H9 (cell line): ENCODE data around the gene LAX1. TPM values are rescaled to one million over a fixed set of nuclear protein-coding genes. Genes with fewer than 3 reads are reported as not detected.

Experiments used
- DNase-seq: peaks from one replicate; pipeline ENCODE4 v3.0.0-alpha.2; 2017
- H2AFZ ChIP-seq: one replicate; pipeline ENCODE4 v1.6.1; 2013; ENCODE audit warnings: mild to moderate bottlenecking, low read length, control low read depth, moderate library complexity
- H2AK5ac ChIP-seq: 2 replicates; pipeline ENCODE4 v1.6.1; 2013; ENCODE audit warnings: low read length, control low read depth, mixed read lengths; ENCODE audit not compliant: insufficient read length
- H2BK120ac ChIP-seq: one replicate; pipeline ENCODE4 v1.6.1; 2013; ENCODE audit warnings: low read depth, mild to moderate bottlenecking, low read length, control low read depth, inconsistent platforms; ENCODE audit not compliant: poor library complexity, severe bottlenecking
- H2BK12ac ChIP-seq: 2 replicates; pipeline ENCODE4 v1.6.1; 2013; ENCODE audit warnings: low read length, control low read depth, mixed read lengths, low read depth; ENCODE audit not compliant: insufficient read length
- H2BK15ac ChIP-seq: 2 replicates; pipeline ENCODE4 v1.6.1; 2013; ENCODE audit warnings: low read depth, low read length, control low read depth
- H2BK20ac ChIP-seq: one replicate; pipeline ENCODE4 v1.6.1; 2013; ENCODE audit warnings: low read depth, mild to moderate bottlenecking, low read length, control low read depth, inconsistent platforms; ENCODE audit not compliant: poor library complexity, severe bottlenecking
- H2BK5ac ChIP-seq: 2 replicates; pipeline ENCODE4 v1.6.1; 2013; ENCODE audit warnings: low read length, control low read depth, mixed read lengths; ENCODE audit not compliant: insufficient read length
- H3K14ac ChIP-seq: 2 replicates; pipeline ENCODE4 v1.6.1; 2013; ENCODE audit warnings: low read length, control low read depth; ENCODE audit not compliant: insufficient read depth
- H3K18ac ChIP-seq: 2 replicates; pipeline ENCODE4 v1.6.1; 2013; ENCODE audit warnings: low read depth, mild to moderate bottlenecking, mixed read lengths, low read length, control low read depth; ENCODE audit not compliant: insufficient read length
- H3K23ac ChIP-seq: 2 replicates; pipeline ENCODE4 v1.6.1; 2013; ENCODE audit warnings: low read length, control low read depth, mixed read lengths, low read depth; ENCODE audit not compliant: insufficient read length
- H3K23me2 ChIP-seq: 2 replicates; pipeline ENCODE4 v1.6.1; 2013; ENCODE audit warnings: low read depth, mild to moderate bottlenecking, mixed read lengths, low read length, control low read depth; ENCODE audit not compliant: insufficient read length, poor library complexity, severe bottlenecking
- H3K27ac ChIP-seq: 2 replicates; pipeline ENCODE4 v1.5.1; 2013; ENCODE audit warnings: low read length, control low read depth, mixed read lengths, low read depth; ENCODE audit not compliant: insufficient read length
- H3K27me3 ChIP-seq: 2 replicates; pipeline ENCODE4 v1.6.1; 2013; ENCODE audit warnings: low read length, control low read depth, inconsistent platforms; ENCODE audit not compliant: insufficient read depth
- H3K4ac ChIP-seq: 2 replicates; pipeline ENCODE4 v1.6.1; 2013; ENCODE audit warnings: low read depth, mild to moderate bottlenecking, control low read depth, inconsistent platforms, low read length, moderate library complexity
- H3K4me1 ChIP-seq: 2 replicates; pipeline ENCODE4 v1.6.1; 2013; ENCODE audit warnings: low read length, control low read depth, inconsistent platforms; ENCODE audit not compliant: insufficient read depth
- H3K4me2 ChIP-seq: 2 replicates; pipeline ENCODE4 v1.6.1; 2013; ENCODE audit warnings: low read length, control low read depth, mixed read lengths; ENCODE audit not compliant: insufficient read length, insufficient read depth
- H3K56ac ChIP-seq: 2 replicates; pipeline ENCODE4 v1.6.1; 2013; ENCODE audit warnings: low read depth, mild to moderate bottlenecking, mixed read lengths, low read length, control low read depth; ENCODE audit not compliant: insufficient read length
- H3K79me1 ChIP-seq: 2 replicates; pipeline ENCODE4 v1.6.1; 2013; ENCODE audit warnings: low read depth, mild to moderate bottlenecking, moderate library complexity, low read length, control low read depth, inconsistent platforms; ENCODE audit not compliant: insufficient read depth, poor library complexity, severe bottlenecking
- H3K79me2 ChIP-seq: 2 replicates; pipeline ENCODE4 v1.6.1; 2013; ENCODE audit warnings: low read length, control low read depth, inconsistent platforms; ENCODE audit not compliant: insufficient read depth
- H3K9ac ChIP-seq: 2 replicates; pipeline ENCODE4 v1.6.1; 2013; ENCODE audit warnings: low read length, control low read depth, mixed read lengths; ENCODE audit not compliant: insufficient read length; ENCODE audit errors: extremely low read depth
- H3K9me3 ChIP-seq: one replicate; pipeline ENCODE4 v1.6.1; 2013; ENCODE audit warnings: low read depth, low read length, inconsistent platforms; ENCODE audit not compliant: control insufficient read depth
- H3T11ph ChIP-seq: one replicate; pipeline ENCODE4 v1.6.1; 2013; ENCODE audit warnings: mild to moderate bottlenecking, low read length, control low read depth, inconsistent platforms
- H4K20me1 ChIP-seq: one replicate; pipeline ENCODE4 v1.6.1; 2013; ENCODE audit not compliant: control insufficient read depth, insufficient read length, insufficient read depth
- H4K5ac ChIP-seq: 2 replicates; pipeline ENCODE4 v1.6.1; 2013; ENCODE audit warnings: low read depth, mild to moderate bottlenecking, mixed read lengths, low read length, control low read depth; ENCODE audit not compliant: insufficient read length
- H4K8ac ChIP-seq: replicated peaks from 2 replicates; pipeline ENCODE4 v1.6.1; 2013; ENCODE audit warnings: low read length, control low read depth, mixed read lengths, low read depth; ENCODE audit not compliant: insufficient read length
- H4K91ac ChIP-seq: 2 replicates; pipeline ENCODE4 v1.6.1; 2013; ENCODE audit warnings: low read depth, mild to moderate bottlenecking, moderate library complexity, mixed read lengths, low read length, control low read depth; ENCODE audit not compliant: insufficient read length
- H3K27ac Mint-ChIP-seq, 3 experiments: 2 replicates in 2 of 3; 3 replicates in 1 of 3; pipeline ENCODE4 v1.8.0; 2020 to 2021; ENCODE audit warnings: mixed read lengths in 3 of 3, mild to moderate bottlenecking in 1 of 3, moderate library complexity in 1 of 3
- H3K27me3 Mint-ChIP-seq: 2 replicates; pipeline ENCODE4 v1.8.0; 2021; ENCODE audit warnings: low read depth, mild to moderate bottlenecking, moderate library complexity, mixed read lengths
- H3K36me3 Mint-ChIP-seq, 3 experiments: 2 replicates in 2 of 3; 3 replicates in 1 of 3; pipeline ENCODE4 v1.8.0; 2020 to 2021; ENCODE audit warnings: low read depth in 3 of 3, mixed read lengths in 3 of 3; ENCODE audit not compliant: insufficient read depth in 1 of 3
- H3K4me1 Mint-ChIP-seq, 2 experiments: 2 replicates each; pipeline ENCODE4 v1.8.0; 2020; ENCODE audit warnings: mixed read lengths in 2 of 2
- H3K4me3 Mint-ChIP-seq, 2 experiments: 2 replicates in 1 of 2; 3 replicates in 1 of 2; pipeline ENCODE4 v1.8.0; 2020 to 2021; ENCODE audit warnings: mild to moderate bottlenecking in 2 of 2, mixed read lengths in 2 of 2, moderate library complexity in 1 of 2
- H3K9me3 Mint-ChIP-seq, 2 experiments: 2 replicates in 1 of 2; 3 replicates in 1 of 2; pipeline ENCODE4 v1.8.0; 2020; ENCODE audit warnings: mild to moderate bottlenecking in 2 of 2, mixed read lengths in 2 of 2, moderate library complexity in 1 of 2
- CTCF ChIP-seq: fragments of 200-600 bp; sonication (generic); conservative IDR thresholded peaks from 3 replicates; pipeline ENCODE4 v1.8.0; 2021; ENCODE audit warnings: antibody characterized with exemption, mild to moderate bottlenecking
- WGBS: extraction: QIAGEN DNeasy Blood & Tissue Kit; methylation state at CpG from one replicate; pipeline ENCODE4 v1.1.7; 2013; ENCODE audit warnings: missing lambda C conversion rate, low lambda C conversion rate, mixed read lengths; ENCODE audit not compliant: insufficient read length; ENCODE audit errors: extremely low coverage; 5-methylcytosine and 5-hydroxymethylcytosine counted together
- total RNA-seq: library from RNA; stranded (reverse); gene quantifications from 2 replicates; pipeline ENCODE4 v1.2.1, GENCODE V29; 2021

Gene LAX1
- total RNA-seq, 1 experiment from 2014 or later, result not detected

GRCh38 chr1:203726417-203726867 lies 38.5 kb upstream of the LAX1 start:
- H3K18ac ChIP-seq, result no peak overlapping the region
- no peak overlapping the region for H3K23ac ChIP-seq
- no peak overlapping the region for H3K9ac ChIP-seq
- no peak for DNase-seq
- Mint-ChIP-seq H3K27ac (no peak overlapping the region; a peak in 1 of 7 replicates), H3K27me3 (no peaks in the 10 kb centered on the region; the same call in 1 of the 2 replicates), H3K4me3 (no peak overlapping the region), H3K36me3 (peaks cover 0 to 35% (median 12%) of the 10 kb centered on the region in 3 experiments; a peak in 6 of 7 replicates), H3K9me3 (no peaks in the 10 kb centered on the region), H3K4me1 (peaks cover 0 to 3% of the 10 kb centered on the region in 2 experiments; a peak in 1 of 4 replicates)
- no peaks in the 10 kb centered on the region for H3K27me3 ChIP-seq
- H2BK5ac ChIP-seq, result no peak overlapping the region
- no peak overlapping the region for H4K5ac ChIP-seq
- no peaks in the 10 kb centered on the region for H3K79me2 ChIP-seq
- no peaks in the 10 kb centered on the region for H3K4me1 ChIP-seq
- WGBS, result no CpG with 5 or more reads among the region's 2 CpGs
- TF ChIP-seq CTCF, result no peak
- H2BK12ac ChIP-seq, result no peak overlapping the region
- H3K27ac ChIP-seq, result no peak overlapping the region
- no peaks in the 10 kb centered on the region for H3K23me2 ChIP-seq
- H3K14ac ChIP-seq, result no peak overlapping the region
- H3K56ac ChIP-seq, result no peak overlapping the region
- no peaks in the 10 kb centered on the region for H3K9me3 ChIP-seq
- no peaks in the 10 kb centered on the region for H4K20me1 ChIP-seq
- H3K79me1 ChIP-seq, result no peaks in the 10 kb centered on the region
- H2AK5ac ChIP-seq, result no peak overlapping the region
- no peak overlapping the region for H2AFZ ChIP-seq
- no peak overlapping the region for H2BK20ac ChIP-seq
- no peak overlapping the region for H3T11ph ChIP-seq
- no peak overlapping the region for H3K4me2 ChIP-seq
- no peak overlapping the region for H3K4ac ChIP-seq
- H2BK15ac ChIP-seq, result no peak overlapping the region
- H4K8ac ChIP-seq, result no peak overlapping the region
- no peak overlapping the region for H2BK120ac ChIP-seq
- no peak overlapping the region for H4K91ac ChIP-seq
